Stimulated activated CD4-positive, alpha-beta T cell treated with anti-CD3 and anti-CD28 coated beads, TNF-alpha, amount 100 ng/mL, for 1 hour (primary cell): Measurements from ENCODE around the gene NAT8.
"Not testable (repeated sequence)": the region's sequence is repeated elsewhere in the genome, so short reads cannot be mapped to it uniquely, and the experiment has no call there.

Experiments
- DNase-seq, 3 donors: peaks; one replicate each; pipeline ENCODE4 v3.0.0-alpha.2; 2020; ENCODE audit warnings: low read depth in 3 of 3, low spot score in 1 of 3

The NAT8 gene

DNA sequence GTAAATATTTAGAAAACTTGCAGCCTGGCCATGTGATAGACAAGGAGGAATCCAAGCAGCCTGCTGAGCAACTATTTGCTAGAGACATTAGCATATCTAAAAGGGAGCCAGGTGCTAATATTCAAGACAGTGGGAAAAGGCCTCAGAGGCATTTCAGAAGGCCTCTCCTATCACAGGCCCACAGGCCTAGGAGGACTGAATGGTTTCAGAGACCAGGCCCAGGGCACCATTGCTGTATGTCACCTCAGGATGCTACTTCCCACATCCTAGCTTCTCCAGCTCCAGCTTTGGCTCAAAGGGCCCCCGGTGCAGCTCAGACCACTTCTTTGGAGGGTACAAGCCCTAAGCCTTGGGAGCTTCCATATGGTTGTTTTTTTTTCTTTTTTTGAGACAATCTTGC lies 3.8 kb downstream of the NAT8 start:
- no peak for DNase-seq

DNA sequence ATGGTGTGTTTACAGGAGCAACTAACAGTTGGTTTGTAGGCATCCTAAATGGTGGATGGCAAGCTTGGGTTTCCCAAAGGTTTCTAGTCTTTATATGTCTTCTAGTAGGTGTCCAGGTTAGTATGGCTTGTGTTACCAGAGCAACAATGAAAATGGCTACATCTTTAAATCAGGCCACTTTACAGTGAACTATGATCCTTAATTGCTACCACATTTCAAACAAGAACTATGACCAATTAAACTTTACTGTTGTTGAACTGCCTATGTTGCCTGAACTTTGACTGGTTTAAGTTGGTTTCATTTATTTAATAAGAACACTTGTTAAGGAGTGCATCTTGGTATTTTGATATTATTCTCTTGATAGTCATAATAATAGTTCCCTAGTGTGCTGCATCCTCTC lies 5.2 kb downstream of the NAT8 start:
- DNase-seq = not testable (repeated sequence)

DNA sequence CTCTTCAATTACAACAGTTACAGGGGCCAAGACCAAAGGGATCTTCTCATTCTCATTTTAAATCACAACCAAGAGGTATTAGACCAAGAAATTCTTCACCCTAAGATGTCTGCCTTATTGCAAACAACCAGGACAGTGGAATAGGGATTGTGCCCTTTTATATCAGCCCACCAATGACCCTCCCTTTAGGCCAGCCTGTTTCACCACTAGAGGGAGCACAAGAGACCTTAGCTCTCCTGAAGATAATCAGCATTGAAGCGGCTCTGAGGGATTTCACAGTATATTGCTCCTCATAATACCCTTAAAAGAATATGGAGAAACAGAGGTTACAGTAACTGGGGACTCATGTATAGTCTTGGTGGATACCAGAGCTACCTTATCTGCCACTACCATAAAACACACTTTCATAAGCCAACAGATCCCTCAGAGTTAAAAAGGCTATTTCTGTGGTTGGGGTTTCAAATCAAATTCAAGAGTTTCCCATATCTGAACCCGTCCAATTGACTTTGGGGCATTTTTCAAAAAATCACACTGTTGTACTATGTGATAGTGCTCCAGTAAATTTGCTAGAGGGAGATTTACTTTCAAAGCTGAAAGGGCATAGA lies 11.5 kb downstream of the NAT8 start:
- DNase-seq = not testable (repeated sequence)

DNA sequence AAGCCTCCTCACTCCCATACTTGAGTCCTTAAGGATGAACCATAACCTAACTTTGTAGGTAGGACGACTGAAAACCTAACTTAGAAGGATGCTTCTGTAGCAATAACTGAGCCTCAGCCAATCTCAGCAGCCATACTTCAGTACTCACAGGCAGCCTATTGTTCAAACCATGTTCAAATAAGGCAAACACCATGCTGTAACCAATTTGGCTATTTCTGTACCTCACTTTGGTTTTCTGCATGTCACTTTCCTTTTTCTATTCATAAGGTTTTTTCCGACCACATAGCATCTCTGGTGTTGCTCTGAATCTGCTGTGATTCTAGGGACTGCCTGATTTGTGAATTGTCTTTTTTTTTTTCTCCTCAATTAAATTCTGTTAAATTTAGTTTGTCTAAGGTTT lies 13.7 kb downstream of the NAT8 start:
- DNase-seq = not testable (repeated sequence)

DNA sequence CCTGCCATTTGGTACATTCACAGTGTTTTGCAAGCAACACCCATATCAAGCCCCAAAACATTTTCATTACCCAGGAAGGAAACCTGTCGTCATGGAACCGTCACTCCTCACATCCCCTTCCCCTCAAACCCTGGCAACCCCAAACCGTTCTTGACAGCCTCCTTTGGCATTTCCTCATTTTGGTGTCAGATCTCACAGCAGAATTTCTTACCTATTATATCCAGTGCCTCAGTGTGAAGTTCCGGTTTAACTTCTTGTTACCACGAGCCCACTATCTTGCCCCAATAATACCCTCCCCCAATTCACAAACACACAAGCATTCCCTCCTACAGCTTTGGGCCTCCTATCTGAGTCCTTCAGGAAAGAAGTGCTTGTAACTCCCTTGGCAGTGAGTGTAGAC lies 16.0 kb downstream of the NAT8 start:
- DNase-seq = not testable (repeated sequence)

DNA sequence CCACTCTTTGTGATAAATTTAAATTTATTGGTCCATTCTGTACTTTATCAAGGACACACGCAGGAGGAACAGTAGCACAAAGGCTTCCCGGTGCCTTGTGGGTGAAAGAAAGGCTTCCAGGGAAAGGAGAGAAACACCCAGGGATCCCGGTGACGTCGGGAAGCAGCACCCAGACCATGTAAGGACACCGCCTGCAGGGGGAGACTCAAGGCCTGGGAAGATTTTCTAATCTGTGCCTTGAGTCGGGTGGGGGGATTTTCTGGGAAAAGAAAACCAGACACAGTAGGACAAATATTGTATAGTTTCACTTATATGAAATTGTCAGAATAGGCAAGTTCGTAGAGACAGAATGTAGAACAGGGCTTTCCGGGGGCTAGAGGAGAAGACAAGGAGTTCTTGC lies 17.6 kb downstream of the NAT8 start:
- DNase-seq = not testable (repeated sequence)

DNA sequence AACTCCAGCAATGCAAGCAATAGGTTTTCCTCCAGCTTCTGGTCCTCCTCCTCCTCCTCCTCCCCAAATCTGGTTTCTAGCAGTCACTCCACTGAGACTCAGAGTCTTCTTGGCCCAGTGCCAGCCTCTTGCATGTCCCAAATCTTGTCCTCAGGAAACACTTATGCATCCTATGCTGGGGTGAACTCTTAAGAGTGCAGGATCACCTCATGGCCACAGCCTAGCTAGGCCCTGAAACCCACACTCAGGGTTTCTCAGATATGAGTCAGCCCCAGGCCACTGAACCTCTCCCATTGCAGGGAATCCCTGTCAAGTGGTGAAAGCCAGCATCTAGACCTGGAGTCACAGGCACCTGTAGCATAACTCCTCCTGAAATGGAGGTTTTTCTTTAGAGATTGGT lies 18.2 kb downstream of the NAT8 start:
- not testable (repeated sequence) for DNase-seq

DNA sequence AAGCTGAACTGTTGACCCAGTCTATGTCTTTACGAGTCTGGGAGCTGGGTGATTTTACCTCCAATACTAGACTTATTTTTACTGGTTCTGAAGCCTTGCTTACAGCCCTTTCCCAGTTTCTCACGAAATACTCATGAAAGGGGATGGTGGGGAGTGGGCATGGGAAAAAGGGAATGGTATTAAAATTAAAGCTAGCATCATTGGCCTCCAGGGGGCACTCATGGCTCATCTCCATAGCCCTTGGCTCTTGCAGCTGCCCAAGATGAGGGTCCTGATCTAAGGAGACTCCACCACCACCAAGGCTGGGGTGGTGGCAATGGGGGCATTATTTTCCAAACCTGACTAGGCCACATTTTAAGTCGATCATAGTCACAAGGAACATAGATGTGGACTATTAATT lies 22.3 kb downstream of the NAT8 start:
- not testable (repeated sequence) for DNase-seq

DNA sequence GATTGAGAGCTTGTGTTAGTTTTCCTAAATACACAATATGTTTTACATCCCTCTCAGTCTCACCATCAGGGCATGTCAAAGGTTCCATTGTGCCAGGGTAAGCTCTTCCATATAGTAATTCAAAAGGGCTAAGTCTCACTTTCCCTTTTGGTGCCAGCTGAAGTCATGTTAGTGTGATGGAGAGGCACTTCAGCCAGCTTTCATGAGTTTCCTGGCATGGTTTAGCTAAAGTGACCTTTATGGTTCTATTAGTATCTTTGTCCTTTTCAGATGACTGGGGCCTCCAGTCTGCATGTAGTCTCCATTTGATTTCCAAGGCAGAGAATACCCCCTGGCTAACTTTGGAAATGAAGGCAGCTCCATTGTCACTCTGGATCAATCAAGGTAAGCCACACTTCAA lies 27.2 kb downstream of the NAT8 start:
- no peak for DNase-seq

DNA sequence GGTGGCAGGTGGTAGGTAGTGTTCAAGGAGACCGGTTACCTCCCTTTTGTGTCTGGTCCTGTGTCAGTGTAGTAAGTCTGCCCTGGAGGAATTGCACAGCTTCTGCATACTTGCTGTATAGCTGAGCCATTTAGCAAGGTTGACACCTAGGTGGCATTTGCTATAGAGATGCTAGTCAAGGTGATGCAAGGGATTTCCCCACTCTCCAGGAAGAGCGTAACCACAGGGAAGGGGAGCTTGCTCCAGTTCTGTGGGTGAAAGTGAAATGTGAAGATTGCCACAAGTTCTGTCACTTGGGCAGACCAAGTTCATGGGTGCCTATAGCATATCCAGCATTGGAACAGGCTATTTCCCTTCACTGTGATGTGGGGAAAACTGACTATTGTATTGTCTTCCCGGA lies 28.1 kb downstream of the NAT8 start:
- no peak for DNase-seq

DNA sequence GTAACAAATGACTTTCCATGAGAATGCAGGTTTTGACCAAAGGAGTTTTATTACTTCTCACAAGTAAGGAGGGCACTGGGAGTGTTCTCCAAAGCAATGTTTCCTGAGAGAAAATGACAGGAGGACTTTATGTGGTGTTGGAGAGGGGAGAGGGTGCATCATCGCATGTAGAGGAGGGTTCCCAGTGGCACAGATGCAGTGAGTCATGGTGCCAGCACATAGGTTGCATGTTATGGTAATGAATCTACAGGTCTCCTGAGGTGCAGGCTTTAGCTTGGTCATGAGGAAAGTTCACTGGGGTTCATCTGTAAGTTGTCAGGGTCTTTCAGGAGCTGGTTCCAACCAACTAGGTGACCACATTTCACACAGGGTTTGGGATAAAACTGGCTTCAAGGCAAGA lies 30.4 kb downstream of the NAT8 start:
- no peak for DNase-seq

DNA sequence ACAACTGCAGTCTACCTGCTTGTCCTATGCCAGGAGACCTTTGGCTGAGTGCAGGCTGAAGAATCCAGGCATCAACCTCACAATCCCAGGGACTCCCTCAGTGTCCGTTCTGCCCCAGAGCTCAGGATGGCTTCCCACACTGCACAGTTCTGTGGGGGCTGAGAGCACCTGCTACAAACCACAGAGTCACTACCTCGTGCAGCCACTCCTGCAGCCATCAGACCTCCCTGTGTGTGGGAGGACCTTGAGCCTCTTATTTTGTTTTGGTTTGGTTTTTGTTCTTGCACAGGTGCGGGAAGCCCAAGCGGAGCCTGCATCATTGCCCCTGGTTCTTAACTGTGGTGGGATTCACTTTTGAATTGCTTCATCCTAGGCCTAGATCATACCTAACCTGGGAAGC lies 31.0 kb downstream of the NAT8 start:
- DNase-seq = no peak

DNA sequence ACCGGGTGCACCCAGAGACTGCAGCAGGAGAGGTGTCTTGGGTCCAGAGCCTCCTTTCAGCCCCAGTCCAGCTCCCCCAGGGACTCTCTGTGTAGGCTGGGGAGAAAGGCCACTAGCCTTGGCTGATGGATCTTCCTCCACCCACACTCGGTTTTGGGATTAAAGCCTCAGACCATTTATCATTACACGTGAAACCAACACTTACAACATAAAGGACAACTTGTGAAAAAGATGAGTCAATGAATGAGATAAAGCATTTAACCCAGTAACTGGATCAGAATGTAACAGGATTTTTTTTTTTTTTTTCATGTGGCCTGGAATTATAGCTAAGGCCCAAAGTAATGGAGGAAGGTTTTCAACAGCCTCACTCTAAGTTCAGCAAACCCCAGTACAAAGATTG lies 32.1 kb downstream of the NAT8 start:
- no peak for DNase-seq

DNA sequence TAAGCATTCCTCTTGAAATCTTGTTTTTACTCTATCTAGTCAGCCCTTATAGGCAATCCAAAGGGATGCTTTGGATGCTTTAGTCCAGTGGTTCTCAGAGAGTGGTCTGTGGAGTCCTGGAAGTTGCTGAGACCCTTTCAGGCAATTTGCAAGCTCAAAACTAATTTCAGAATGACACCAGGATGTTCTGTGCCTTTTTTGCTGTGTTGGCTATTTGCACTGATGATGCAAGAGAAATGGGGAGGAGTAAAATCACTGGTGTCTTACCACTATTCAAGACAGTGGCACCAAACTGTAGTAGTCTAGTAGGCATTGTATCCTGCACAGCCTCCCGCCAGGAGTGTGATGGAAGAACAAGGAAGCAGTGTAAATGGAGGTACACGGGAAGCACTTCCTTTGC lies 37.6 kb downstream of the NAT8 start:
- DNase-seq = not testable (repeated sequence)

DNA sequence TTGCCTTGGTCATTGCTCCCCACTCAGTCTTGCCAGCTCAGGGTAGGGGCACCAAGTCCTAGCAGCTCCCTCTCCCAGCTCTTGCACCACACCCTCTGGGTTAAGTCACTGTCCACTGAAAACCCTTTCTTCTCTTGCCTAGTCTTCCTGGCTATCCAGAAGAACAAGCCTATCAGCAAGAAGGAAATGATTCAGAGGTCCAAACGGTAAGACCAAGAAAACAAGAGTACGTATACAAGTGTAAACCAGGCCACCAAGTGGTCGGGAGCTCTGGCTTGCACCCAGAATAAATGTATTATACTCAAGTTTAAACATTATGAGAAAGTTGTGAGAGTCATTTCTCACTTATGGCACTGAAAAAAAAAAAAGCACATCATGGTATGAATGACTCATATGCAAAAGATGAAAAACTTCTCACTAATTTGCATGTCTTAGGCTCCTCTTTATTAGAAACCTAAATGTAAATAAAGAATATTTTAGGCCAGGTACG lies 39.1 kb downstream of the NAT8 start:
- DNase-seq = not testable (repeated sequence)

DNA sequence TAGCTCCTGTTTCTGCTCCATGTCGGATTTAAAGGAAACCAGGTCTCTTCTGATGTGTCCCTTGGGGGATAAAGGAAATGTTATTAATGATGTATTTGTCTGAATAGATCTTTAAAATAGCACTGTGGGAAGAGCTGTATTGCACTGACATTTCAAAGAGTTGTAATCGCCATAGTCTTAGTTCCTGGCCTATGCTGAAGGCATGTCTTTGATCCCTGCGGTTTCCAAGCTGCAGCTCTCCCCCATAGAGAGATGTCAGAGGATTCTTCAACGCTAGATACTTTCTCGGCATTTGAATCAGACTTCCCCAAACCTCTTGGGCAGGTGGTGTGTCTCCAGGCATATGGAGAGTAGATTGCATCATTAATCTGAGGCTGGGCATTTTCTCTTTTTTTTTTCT lies 40.4 kb downstream of the NAT8 start:
- DNase-seq = no peak

DNA sequence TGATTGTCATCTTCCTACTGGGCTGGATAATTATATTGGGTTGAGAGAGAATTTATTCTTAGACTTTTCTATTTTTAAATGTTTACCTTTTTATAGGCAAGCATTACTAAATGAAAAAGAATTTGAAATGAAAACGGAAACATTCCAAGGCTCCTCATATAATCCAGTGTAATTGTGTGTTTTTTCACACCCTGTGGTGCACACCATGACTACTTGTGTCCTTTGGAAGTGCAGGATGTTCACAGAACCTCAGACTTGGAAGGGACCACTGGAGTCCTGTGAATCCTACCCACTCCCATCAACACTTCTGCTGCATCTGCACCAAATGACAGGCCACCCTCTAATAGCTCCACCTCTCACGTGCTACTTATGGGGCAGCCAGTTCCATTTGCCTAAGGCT lies 48.0 kb downstream of the NAT8 start:
- no peak for DNase-seq

DNA sequence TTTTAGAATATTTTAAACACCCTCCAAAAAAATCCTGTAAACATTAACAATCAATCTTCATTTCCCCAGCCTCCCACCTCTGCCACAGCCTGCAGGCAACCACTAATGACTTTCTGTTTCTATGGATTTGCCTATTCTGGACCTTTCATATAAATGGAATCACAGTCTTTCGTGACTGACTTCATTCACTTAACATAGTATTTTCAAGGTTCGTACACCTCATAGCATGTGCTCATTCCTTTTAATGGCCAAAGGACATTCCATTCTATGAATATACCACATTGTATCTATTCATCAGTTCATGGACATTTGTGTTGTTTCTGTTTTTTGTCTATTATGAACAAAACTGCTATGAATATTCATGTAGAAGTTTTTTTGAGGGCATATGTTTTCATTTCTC lies 48.5 kb downstream of the NAT8 start:
- no peak for DNase-seq
